AG04450 (cell line): ENCODE data around the gene CBFA2T2. TPM values are rescaled to one million over a fixed set of nuclear protein-coding genes. Genes with fewer than 3 reads are reported as not detected.

Experiments
- CTCF ChIA-PET: fragments of 300-600, 350-600 bp; formaldehyde crosslinking; extraction: SDS; loops from one replicate; lab custom pipeline; 2022; ENCODE audit warnings: antibody characterized with exemption, inconsistent platforms; lab: Charles Lee
- POLR2A ChIA-PET: fragments of 350-600 bp; formaldehyde crosslinking; extraction: SDS; loops from one replicate; lab custom pipeline; 2021; ENCODE audit warnings: antibody characterized with exemption, inconsistent platforms; lab: Yijun Ruan, JAX
- DNase-seq: peaks from one replicate; pipeline ENCODE4 v3.0.0-alpha.2; 2011; ENCODE audit warnings: low read depth, low spot score
- H3K27ac ChIP-seq: one replicate; pipeline ENCODE4 v1.5.1; 2012; ENCODE audit warnings: low read depth, low read length, control low read depth
- H3K27me3 ChIP-seq: one replicate; pipeline ENCODE4 v1.6.0; 2012; ENCODE audit warnings: low read length; ENCODE audit not compliant: control insufficient read depth, insufficient read depth
- H3K4me3 ChIP-seq: 2 replicates; pipeline ENCODE4 v1.5.1; 2011; ENCODE audit warnings: mild to moderate bottlenecking, low read depth, low read length, control low read depth
- H3K9me3 ChIP-seq: 2 replicates; pipeline ENCODE4 v1.5.1; 2012; ENCODE audit warnings: low read length; ENCODE audit not compliant: control insufficient read depth, insufficient read depth
- CTCF ChIP-seq: IDR thresholded peaks from 2 replicates; pipeline ENCODE4 v1.5.1; 2011; ENCODE audit warnings: low read depth, low read length, control low read depth, inconsistent platforms
- polyA plus RNA-seq: library from polyadenylated mRNA; depleted of rRNA; stranded (reverse); fragments of >200 nt; gene quantifications from 2 replicates; pipeline ENCODE4 v1.2.3, GENCODE V29; 2011

The CBFA2T2 gene
- polyA plus RNA-seq, 1 experiment = 11.3 TPM

GRCh38 chr20:33664762-33665144 is 174.9 kb downstream of the CBFA2T2 start:
- no peak for TF ChIP-seq CTCF
- no peak overlapping the region for H3K4me3 ChIP-seq
- H3K27ac ChIP-seq = no peak overlapping the region
- no peak for DNase-seq
- CTCF ChIA-PET = interaction anchor here (0.5 to 0.6 kb wide), 2 partner anchors 119 to 454 kb away, joined by 3 read pairs; no protein-coding TSS in a partner anchor
- POLR2A ChIA-PET = interaction anchor here (0.5 to 2.3 kb wide), 3 partner anchors 11 to 148 kb away, joined by 3 to 10 read pairs (median 3); no protein-coding TSS in a partner anchor
- no peaks in the 10 kb centered on the region for H3K27me3 ChIP-seq
- H3K9me3 ChIP-seq = no peaks in the 10 kb centered on the region

DNA sequence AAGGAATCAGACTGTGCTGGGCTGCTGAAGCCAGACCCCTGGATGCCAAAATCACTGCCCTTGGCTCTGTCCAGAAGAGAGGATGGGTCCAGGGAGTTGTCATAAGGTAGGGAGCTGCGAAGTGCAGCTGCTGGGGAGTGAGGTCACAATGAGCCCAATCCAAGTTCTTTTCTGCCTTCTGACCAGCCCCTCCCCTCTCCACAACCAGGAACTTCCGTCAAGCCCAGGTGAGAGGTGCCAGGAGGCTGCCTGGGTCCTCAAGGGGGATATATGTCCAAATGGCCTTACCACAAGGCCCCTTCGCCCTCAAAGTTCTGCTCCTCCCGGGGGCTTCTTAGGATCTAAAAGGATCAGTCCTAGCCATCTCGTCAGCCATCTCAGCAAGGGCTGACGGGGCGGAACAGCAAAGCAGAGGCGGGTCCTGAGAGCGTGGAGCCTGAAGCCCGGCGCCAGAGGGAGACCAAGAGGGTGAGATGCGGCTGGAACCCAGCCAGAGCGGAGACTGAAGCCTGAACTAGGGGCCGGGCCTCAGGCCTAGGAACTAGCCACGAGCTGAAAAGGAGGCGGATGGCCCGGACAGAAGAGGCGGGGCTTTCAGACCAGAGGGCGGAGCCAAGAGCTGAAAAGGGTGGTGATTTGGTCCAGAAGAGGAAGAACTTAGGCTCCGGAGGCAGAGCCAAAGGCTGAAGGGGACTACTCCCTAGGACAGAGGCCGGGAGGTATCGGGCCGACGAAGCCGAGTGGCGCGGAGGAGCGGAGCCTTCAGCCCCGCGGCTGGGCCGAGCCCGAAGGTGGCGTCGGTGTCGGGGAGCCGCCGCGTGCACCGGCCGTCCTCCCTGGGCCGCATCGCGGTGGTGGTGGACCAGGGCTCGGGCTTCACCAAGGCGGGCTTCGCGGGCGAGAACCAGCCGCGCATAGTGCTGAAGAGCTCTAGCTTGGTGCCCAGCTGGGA is 176.7 kb downstream of the CBFA2T2 start, which contains the start of gene ACTL10:
ACTL10 (plus strand) TSS at position 651 of the 952 bp plus-strand sequence. CDS start 555 bp downstream, outside the sequence.
- peak; percentile 52 for TF ChIP-seq CTCF
- POLR2A ChIA-PET = interaction anchor here (0.6 to 2.2 kb wide), 5 partner anchors 13 to 696 kb away, joined by 3 to 10 read pairs (median 4); partner anchors contain the start of genes CBFA2T2 and ITCH
- peak within 1 kb of the TSS; percentile 61 for H3K4me3 ChIP-seq
- DNase-seq = peak; percentile 95
- H3K27me3 ChIP-seq = no peaks in the 10 kb centered on the region
- H3K27ac ChIP-seq = peak within 1 kb of the TSS; percentile 62
- no peaks in the 10 kb centered on the region for H3K9me3 ChIP-seq
- CTCF ChIA-PET = interaction anchor here (1.2 to 1.8 kb wide), 5 partner anchors 13 to 464 kb away, joined by 3 to 7 read pairs (median 4); no protein-coding TSS in a partner anchor

GRCh38 chr20:33667245-33667675 is 177.4 kb downstream of the CBFA2T2 start:
- ChIA-PET CTCF (interaction anchor here (1.0 to 2.4 kb wide), 7 partner anchors 13 to 463 kb away, joined by 3 to 9 read pairs (median 4); no protein-coding TSS in a partner anchor), POLR2A (interaction anchor here (0.6 to 2.2 kb wide), 6 partner anchors 14 to 696 kb away, joined by 3 to 10 read pairs (median 4); partner anchors contain the start of genes CBFA2T2 and ITCH)
- DNase-seq = no peak
- no peaks in the 10 kb centered on the region for H3K9me3 ChIP-seq
- H3K27ac ChIP-seq = peak overlapping the region; percentile 21
- no peak for TF ChIP-seq CTCF
- peak overlapping the region; percentile 61 for H3K4me3 ChIP-seq
- no peaks in the 10 kb centered on the region for H3K27me3 ChIP-seq

GRCh38 chr20:33667676-33668465 is 178.0 kb downstream of the CBFA2T2 start:
- ChIA-PET CTCF (interaction anchor here (0.7 to 2.4 kb wide), 13 partner anchors 8 to 461 kb away, joined by 3 to 15 read pairs (median 4); partner anchors contain the start of gene SNTA1), POLR2A (interaction anchor here (0.6 to 2.2 kb wide), 6 partner anchors 12 to 233 kb away, joined by 3 to 10 read pairs (median 4); partner anchors contain the start of gene CBFA2T2)
- peak; percentile 84 for TF ChIP-seq CTCF
- no peaks in the 10 kb centered on the region for H3K9me3 ChIP-seq
- no peak for DNase-seq
- peak overlapping the region; percentile 21 for H3K27ac ChIP-seq
- peak overlapping the region; percentile 61 for H3K4me3 ChIP-seq
- no peaks in the 10 kb centered on the region for H3K27me3 ChIP-seq
